ENCODE data around the gene NCAM2. TPM values are rescaled to one million over a fixed set of nuclear protein-coding genes. Genes with fewer than 3 reads are reported as not detected.

NCAM2 gene
- total RNA-seq, 1 experiment from 2014 or later = not detected

DNA sequence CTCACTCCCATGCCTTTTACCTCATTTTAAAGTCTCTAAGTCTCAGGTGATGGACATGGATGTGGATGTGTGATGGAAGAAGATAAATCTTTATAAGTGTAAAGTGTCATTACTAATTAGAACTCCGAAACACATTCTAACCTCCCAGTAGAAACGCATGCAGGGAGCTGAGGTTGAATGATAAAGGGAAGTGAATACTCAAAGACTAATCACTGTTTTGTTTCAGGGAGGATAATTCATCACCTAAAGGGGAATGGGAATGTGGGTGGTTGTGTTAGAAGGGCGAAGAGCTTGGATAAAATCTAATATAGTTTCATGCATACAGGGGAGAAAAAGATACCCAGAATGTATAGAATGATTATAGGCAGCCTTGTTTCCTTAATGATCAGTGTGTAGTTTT lies 12.5 kb downstream of the NCAM2 start:
- no peaks in the 10 kb centered on the region for H3K79me2 ChIP-seq (ENCODE audit: insufficient read depth, low read length)
- RAD21 ChIA-PET (ENCODE audit: low non-redundant PET in 1 of 2, low total read pairs in 2 of 2, uncharacterized antibody in 2 of 2, unreplicated experiment in 2 of 2) = no interaction called here
- H3K27ac ChIP-seq (ENCODE audit: low read depth, low read length) = no peak overlapping the region

More for the DNA sequence above, 12.5 kb downstream of the NCAM2 start:
- ChIA-PET CTCF (no interaction called here), POLR2A (no interaction called here)
- no peaks in the 10 kb centered on the region for H3K4me1 ChIP-seq (ENCODE audit: control insufficient read depth in 1 of 2, insufficient read depth in 2 of 2, low read length in 2 of 2)
- TF ChIP-seq YY1 (IDR thresholded peaks at IDR 0.05; ENCODE audit: extremely low read depth, insufficient replicate concordance, low read depth, low read length) (no peak), RAD21 (IDR thresholded peaks at IDR 0.05; ENCODE audit: low read depth) (no peak), TCF7L2 (IDR thresholded peaks at IDR 0.05; ENCODE audit: borderline replicate concordance, extremely low read depth, insufficient read depth, insufficient read length) (no peak), SIN3A (IDR thresholded peaks at IDR 0.05; ENCODE audit: low read depth) (no peak), EZH2phosphoT487 (IDR thresholded peaks at IDR 0.05; ENCODE audit: borderline replicate concordance) (no peak), POLR2AphosphoS5 (IDR thresholded peaks at IDR 0.05; ENCODE audit: low read depth, low read length) (no peak), CBX3 (IDR thresholded peaks at IDR 0.05; ENCODE audit: low read depth) (no peak), POLR2A (IDR thresholded peaks at IDR 0.05; ENCODE audit: borderline replicate concordance, extremely low read depth, insufficient read depth, insufficient read length) (no peak), SRF (IDR thresholded peaks at IDR 0.05; ENCODE audit: low read depth) (no peak), FOSL1 (IDR thresholded peaks at IDR 0.05; ENCODE audit: low read depth) (no peak)
- TF ChIP-seq, protein P1, sequence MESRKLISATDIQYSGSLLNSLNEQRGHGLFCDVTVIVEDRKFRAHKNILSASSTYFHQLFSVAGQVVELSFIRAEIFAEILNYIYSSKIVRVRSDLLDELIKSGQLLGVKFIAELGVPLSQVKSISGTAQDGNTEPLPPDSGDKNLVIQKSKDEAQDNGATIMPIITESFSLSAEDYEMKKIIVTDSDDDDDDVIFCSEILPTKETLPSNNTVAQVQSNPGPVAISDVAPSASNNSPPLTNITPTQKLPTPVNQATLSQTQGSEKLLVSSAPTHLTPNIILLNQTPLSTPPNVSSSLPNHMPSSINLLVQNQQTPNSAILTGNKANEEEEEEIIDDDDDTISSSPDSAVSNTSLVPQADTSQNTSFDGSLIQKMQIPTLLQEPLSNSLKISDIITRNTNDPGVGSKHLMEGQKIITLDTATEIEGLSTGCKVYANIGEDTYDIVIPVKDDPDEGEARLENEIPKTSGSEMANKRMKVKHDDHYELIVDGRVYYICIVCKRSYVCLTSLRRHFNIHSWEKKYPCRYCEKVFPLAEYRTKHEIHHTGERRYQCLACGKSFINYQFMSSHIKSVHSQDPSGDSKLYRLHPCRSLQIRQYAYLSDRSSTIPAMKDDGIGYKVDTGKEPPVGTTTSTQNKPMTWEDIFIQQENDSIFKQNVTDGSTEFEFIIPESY (IDR thresholded peaks at IDR 0.05; ENCODE audit: extremely low read depth, insufficient replicate concordance, low read length) = no peak
- TF ChIP-seq, protein P2, sequence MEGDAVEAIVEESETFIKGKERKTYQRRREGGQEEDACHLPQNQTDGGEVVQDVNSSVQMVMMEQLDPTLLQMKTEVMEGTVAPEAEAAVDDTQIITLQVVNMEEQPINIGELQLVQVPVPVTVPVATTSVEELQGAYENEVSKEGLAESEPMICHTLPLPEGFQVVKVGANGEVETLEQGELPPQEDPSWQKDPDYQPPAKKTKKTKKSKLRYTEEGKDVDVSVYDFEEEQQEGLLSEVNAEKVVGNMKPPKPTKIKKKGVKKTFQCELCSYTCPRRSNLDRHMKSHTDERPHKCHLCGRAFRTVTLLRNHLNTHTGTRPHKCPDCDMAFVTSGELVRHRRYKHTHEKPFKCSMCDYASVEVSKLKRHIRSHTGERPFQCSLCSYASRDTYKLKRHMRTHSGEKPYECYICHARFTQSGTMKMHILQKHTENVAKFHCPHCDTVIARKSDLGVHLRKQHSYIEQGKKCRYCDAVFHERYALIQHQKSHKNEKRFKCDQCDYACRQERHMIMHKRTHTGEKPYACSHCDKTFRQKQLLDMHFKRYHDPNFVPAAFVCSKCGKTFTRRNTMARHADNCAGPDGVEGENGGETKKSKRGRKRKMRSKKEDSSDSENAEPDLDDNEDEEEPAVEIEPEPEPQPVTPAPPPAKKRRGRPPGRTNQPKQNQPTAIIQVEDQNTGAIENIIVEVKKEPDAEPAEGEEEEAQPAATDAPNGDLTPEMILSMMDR (IDR thresholded peaks at IDR 0.05 in 2 of 3, conservative IDR thresholded peaks at IDR 0.05 in 1 of 3; ENCODE audit: borderline replicate concordance in 1 of 3, insufficient read depth in 1 of 3, low read depth in 2 of 3, low read length in 2 of 3) = no peak
- TF ChIP-seq, protein P3, sequence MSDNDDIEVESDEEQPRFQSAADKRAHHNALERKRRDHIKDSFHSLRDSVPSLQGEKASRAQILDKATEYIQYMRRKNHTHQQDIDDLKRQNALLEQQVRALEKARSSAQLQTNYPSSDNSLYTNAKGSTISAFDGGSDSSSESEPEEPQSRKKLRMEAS (IDR thresholded peaks at IDR 0.05) = no peak
- no peak overlapping the region for H3K4me2 ChIP-seq (ENCODE audit: low read length)
- H4K20me1 ChIP-seq (ENCODE audit: insufficient read depth) = no peaks in the 10 kb centered on the region
- H3K36me3 ChIP-seq (ENCODE audit: control insufficient read depth in 1 of 2, insufficient read depth in 2 of 2, low read length in 2 of 2) = no peaks in the 10 kb centered on the region
- H3K27me3 ChIP-seq (ENCODE audit: insufficient read depth, low read length) = no peaks in the 10 kb centered on the region
- intact Hi-C loops (cut with micrococcal nuclease) = no loop called here
- no peak for ATAC-seq
- H3K9me3 ChIP-seq (ENCODE audit: control insufficient read depth in 1 of 2, insufficient read depth in 1 of 2, low read depth in 1 of 2, low read length in 2 of 2) = peaks cover 0 to 31% of the 10 kb centered on the region in 2 experiments; a peak in 2 of 4 replicates
- no TSS peak for BruUV-seq (replicated peaks)
- no peak overlapping the region for H2AFZ ChIP-seq (ENCODE audit: low read depth, low read length, poor library complexity, severe bottlenecking)
- DNase-seq (ENCODE audit: low read depth, low spot score) = no peak
- H3K9me2 ChIP-seq (ENCODE audit: insufficient read depth) = no peaks in the 10 kb centered on the region
- H3K4me3 ChIP-seq (replicated peaks in 1 of 2; ENCODE audit: low read depth in 1 of 2, low read length in 2 of 2) = no peak overlapping the region
- H3K9ac ChIP-seq (ENCODE audit: low read length) = no peak overlapping the region

Data from HCT116 (cell line).